Kidney epithelial cell (primary cell): ENCODE measurements around the gene ZDHHC8. TPM values are rescaled to one million over a fixed set of nuclear protein-coding genes. Genes with fewer than 3 reads are reported as not detected.

Experiments used
- DNase-seq: peaks from one replicate; pipeline ENCODE4 v3.0.0-alpha.2; 2010; ENCODE audit warnings: low read depth
- H3K27me3 ChIP-seq: 2 replicates; pipeline ENCODE4 v1.6.0; 2011; ENCODE audit warnings: low read length; ENCODE audit not compliant: control insufficient read depth, insufficient read depth
- H3K36me3 ChIP-seq: 2 replicates; pipeline ENCODE4 v1.5.1; 2011; ENCODE audit warnings: low read length; ENCODE audit not compliant: control insufficient read depth, insufficient read depth
- H3K4me3 ChIP-seq: 2 replicates; pipeline ENCODE4 v1.5.1; 2011; ENCODE audit warnings: low read depth, mild to moderate bottlenecking, control low read depth, low read length
- CTCF ChIP-seq: IDR thresholded peaks from 2 replicates; pipeline ENCODE4 v1.5.1; 2011; ENCODE audit warnings: mild to moderate bottlenecking, moderate library complexity, low read length, control low read depth, inconsistent platforms; ENCODE audit not compliant: insufficient read depth, poor library complexity, severe bottlenecking
- total RNA-seq: library from RNA; depleted of rRNA; stranded (reverse); fragments of >200 nt; gene quantifications from 2 replicates; pipeline ENCODE4 v1.2.3, GENCODE V29; 2015

Gene ZDHHC8
- total RNA-seq, 1 donor from 2014 or later = 26.9 TPM

DNA sequence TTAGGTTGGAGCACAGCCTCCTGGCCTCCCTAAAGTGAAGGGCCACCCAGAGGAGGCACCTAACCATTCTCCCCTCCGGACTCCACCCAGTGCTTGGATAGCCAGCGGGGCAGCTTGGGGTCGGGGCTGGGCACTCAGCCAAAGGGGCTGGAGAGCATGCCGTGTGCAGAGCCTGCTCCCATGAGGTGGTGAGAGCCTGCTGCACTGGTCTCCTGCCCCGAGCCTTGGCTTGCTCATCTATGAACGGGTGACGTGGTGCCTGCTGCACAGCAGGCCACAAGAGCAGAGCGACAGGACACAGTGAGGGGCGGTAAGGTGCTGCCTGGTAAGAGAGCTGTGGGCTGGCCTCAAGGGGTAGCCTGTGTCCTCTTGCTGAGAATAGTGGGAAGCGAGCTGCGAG is 33.3 kb downstream of the ZDHHC8 start:
- no peaks in the 10 kb centered on the region for H3K36me3 ChIP-seq
- H3K4me3 ChIP-seq = no peak overlapping the region
- H3K27me3 ChIP-seq = peaks cover 11% of the 10 kb centered on the region
- TF ChIP-seq CTCF = no peak
- no peak for DNase-seq

GRCh38 chr22:20165421-20165820 is 33.8 kb downstream of the ZDHHC8 start:
- TF ChIP-seq CTCF = no peak
- Histone ChIP-seq H3K27me3 (peaks cover 10% of the 10 kb centered on the region), H3K4me3 (no peak overlapping the region), H3K36me3 (no peaks in the 10 kb centered on the region)
- no peak for DNase-seq

- no peak overlapping the region for H3K4me3 ChIP-seq
- TF ChIP-seq CTCF = no peak
- no peaks in the 10 kb centered on the region for H3K36me3 ChIP-seq
- peaks cover 14% of the 10 kb centered on the region for H3K27me3 ChIP-seq
- no peak for DNase-seq
These were observed 34.3 kb downstream of the ZDHHC8 start for GRCh38 chr22:20165913-20166312.

GRCh38 chr22:20166703-20167102 is 35.1 kb downstream of the ZDHHC8 start:
- no peak for DNase-seq
- Histone ChIP-seq H3K27me3 (peaks cover 14% of the 10 kb centered on the region), H3K36me3 (no peaks in the 10 kb centered on the region), H3K4me3 (no peak overlapping the region)
- TF ChIP-seq CTCF = no peak

DNA sequence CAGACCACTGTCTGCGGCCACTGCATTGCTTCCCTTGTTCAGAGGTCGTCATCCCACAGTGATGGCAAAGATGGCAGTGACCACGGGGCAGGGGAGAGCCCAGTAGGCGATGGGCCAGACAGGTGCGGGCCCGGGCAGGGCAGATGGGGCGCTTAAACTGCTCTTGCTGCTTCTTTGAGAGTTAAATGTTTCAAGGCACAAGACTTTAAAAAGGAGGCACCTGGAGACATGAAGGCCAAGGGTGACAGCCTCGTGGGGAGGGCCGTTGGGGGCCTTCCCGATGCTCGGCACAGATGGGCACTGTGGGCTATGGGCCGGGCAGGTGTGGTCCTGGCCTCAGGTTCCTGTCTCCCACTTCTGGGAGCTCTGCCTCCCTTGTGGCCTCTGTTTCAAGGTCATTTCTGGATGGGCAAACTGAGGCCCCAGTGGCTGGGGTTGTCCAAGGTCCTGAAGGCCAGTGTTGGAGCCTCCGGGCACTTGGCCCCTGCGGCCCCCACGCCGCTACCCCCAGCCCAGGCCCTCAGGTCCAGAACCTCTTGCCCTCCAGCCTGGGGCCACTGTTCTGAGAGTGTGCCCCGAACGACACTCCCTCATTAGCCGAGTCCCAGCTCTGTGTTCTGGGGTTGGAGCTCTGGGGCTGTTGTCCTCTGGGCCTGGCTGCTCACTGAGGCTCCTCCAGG is 36.2 kb downstream of the ZDHHC8 start:
- no peak for DNase-seq
- H3K36me3 ChIP-seq = no peaks in the 10 kb centered on the region
- no peak for TF ChIP-seq CTCF

GRCh38 chr22:20169253-20169822 is 37.7 kb downstream of the ZDHHC8 start:
- Histone ChIP-seq H3K27me3 (peaks cover 29% of the 10 kb centered on the region), H3K4me3 (no peak overlapping the region), H3K36me3 (no peaks in the 10 kb centered on the region)
- DNase-seq = no peak
- no peak for TF ChIP-seq CTCF

More for the DNA sequence above, 36.2 kb downstream of the ZDHHC8 start:
- Histone ChIP-seq H3K27me3 (peaks cover 15% of the 10 kb centered on the region), H3K4me3 (no peak overlapping the region)
